GM21737 (cell line): ENCODE data around the gene LFNG.

Experiments used
- ATAC-seq: cut with Tn5 transposase; IDR thresholded peaks from one replicate; pipeline ENCODE4 v1.9.1; 2021; ENCODE audit warnings: mild to moderate bottlenecking, moderate library complexity; ENCODE audit not compliant: unreplicated experiment

Gene LFNG, protein sequence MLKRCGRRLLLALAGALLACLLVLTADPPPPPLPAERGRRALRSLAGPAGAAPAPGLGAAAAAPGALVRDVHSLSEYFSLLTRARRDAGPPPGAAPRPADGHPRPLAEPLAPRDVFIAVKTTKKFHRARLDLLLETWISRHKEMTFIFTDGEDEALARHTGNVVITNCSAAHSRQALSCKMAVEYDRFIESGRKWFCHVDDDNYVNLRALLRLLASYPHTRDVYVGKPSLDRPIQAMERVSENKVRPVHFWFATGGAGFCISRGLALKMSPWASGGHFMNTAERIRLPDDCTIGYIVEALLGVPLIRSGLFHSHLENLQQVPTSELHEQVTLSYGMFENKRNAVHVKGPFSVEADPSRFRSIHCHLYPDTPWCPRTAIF

GRCh38 chr7:2519119-2519930 lies at the start of gene LFNG:
Gene LFNG (plus strand): TSS chr7:2519774. CDS start chr7:2519862, 88 bp downstream.
- ATAC-seq, result peak; percentile 69

DNA sequence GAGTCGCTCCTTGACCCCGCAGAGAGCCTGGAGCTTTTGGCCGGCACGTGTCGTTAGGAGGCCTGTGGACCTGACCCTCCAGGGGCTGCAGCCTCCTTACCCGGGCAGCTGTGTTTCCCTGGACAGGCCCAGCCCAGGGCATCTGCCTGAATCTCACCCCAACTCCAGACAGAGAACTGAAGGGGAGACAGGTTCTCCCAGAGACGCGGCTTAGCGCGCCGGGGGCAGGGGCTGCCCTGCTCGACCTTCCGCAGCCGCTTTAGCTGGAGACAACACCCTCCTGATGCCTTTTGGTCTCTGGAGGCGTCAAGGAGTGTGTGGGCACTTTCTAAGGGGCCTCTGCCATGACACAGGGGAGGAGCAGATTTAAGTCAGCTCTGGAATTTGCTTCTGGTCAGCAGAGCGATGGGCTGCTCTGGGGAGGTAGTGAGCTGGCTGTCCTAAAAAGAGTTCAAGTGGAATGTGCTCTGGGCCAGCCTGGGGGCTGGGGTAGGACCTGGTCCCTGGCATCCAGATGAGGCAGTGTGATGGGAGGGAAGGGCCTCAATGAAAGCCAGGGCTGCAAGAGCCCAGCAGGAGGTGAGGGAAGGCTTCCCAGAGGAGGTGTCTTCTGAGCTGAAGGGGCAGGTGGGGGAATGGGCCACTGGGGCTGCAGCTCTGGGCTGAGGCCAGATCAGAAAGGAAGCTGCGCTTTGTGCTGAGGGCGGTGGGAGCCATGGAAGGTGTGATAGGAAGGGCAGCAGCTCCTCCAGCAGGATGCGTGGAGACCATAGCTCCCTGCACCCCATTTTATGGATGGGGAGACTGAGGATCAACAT lies 49.2 kb upstream of the LFNG start:
- ATAC-seq, result no peak

DNA sequence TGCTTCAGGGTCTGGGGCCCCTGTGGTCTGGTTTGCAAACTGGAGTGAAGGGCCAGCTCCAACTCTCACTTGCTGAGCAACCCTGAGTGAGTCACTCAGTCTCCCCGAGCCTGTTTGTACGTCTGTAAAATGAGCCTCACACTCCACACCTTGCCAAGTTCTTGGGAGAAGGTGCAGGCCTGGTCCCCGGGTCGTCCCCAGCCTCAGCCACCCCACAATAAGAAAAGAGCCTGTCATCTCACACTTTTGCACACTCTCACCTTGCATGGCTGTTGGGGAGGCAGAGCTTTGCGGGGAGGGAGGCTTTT lies 48.6 kb upstream of the LFNG start:
- no peak for ATAC-seq

DNA sequence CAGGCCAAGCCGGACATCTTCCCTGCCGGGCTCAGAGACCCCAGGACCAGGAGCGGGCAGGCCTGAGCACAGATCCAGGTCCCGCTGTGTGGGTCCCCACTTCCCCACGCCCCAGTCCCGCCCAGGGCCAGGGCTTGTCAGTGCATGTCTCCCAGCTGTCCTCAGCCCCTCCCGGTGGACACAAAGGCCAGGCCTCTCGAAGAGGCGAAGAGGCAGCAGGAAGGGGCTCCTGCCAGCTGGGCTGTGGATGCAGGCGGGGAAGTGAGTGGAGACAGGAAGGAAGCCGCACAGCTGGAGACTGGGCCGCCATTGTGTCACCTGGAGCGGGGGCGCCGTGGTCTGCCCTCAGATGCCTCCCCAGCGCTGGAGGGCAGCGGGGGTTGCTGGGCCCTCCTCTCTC lies 48.2 kb upstream of the LFNG start:
- ATAC-seq, result no peak

DNA sequence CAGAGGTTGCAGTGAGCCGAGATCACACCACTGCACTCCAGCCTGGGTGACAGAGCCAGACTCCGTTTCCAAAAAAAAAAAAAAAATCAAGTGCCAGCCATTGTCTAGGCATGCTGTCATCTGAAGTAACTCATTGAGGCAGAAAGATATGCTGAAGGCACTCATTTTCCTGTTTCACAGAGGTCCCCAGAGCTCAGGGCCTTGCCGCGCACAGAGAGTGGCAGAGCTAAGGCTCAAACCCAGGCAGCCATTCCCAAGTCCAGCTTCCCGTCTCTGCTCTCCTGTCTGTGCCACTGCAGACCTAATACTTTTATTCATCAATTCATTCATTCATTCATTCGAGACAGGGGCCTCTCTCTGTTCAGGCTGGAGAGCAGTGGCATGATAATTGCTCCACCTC lies 46.8 kb upstream of the LFNG start:
- ATAC-seq, result no peak

GRCh38 chr7:2473496-2474180 lies 45.9 kb upstream of the LFNG start:
- ATAC-seq, result no peak

- no peak for ATAC-seq
Measured at GRCh38 chr7:2474224-2474623, 45.4 kb upstream of the LFNG start.

- ATAC-seq, result no peak
Measured at GRCh38 chr7:2474813-2475677, 44.5 kb upstream of the LFNG start.

DNA sequence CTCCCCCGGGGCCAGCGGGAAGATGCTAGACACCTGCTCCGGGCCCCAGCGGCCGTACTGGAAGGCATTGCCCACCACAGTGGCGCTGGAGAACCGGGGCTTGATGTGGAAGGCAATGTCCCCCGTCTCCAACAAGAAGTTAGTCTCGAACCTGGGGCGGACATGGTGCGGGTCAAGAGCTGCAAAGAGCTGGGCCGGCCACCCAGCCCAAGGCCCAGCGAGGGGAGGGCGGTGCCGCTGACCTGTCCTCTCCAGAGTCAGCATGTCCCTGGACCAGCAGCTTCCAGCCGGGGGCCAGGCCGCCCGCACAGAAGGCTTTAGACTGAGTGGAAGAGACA lies 43.9 kb upstream of the LFNG start:
- no peak for ATAC-seq

GRCh38 chr7:2476298-2476697 lies 43.3 kb upstream of the LFNG start, which contains the start of gene GRIFIN:
Gene GRIFIN (minus strand): TSS chr7:2476398. CDS start chr7:2476383, 15 bp downstream.
- ATAC-seq, result no peak

- ATAC-seq, result no peak
Measured at GRCh38 chr7:2476776-2477446, 42.7 kb upstream of the LFNG start.

GRCh38 chr7:2477447-2478398 lies 41.9 kb upstream of the LFNG start:
- ATAC-seq, result no peak

- no peak for ATAC-seq
Measured at GRCh38 chr7:2478399-2478785, 41.2 kb upstream of the LFNG start.

DNA sequence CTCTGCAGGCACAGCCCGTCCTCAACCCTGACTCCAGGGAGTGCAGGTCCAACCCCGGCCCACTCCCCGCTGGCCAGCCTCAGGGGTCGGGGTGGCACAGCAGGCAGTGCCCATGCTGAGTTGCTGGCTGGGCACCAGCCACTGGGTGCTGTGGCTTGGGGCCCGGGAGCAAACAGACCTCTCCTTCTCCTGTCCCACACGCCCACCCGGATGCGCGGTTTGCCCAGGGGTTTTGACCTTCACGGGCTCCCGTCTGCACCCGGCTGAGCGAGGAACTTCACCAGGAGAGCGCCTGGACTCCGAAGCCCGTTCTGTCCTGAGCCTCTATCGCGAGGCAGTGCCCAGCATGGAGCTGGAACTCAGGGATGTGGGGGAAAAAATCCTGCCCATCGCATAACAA lies 40.8 kb upstream of the LFNG start:
- no peak for ATAC-seq

DNA sequence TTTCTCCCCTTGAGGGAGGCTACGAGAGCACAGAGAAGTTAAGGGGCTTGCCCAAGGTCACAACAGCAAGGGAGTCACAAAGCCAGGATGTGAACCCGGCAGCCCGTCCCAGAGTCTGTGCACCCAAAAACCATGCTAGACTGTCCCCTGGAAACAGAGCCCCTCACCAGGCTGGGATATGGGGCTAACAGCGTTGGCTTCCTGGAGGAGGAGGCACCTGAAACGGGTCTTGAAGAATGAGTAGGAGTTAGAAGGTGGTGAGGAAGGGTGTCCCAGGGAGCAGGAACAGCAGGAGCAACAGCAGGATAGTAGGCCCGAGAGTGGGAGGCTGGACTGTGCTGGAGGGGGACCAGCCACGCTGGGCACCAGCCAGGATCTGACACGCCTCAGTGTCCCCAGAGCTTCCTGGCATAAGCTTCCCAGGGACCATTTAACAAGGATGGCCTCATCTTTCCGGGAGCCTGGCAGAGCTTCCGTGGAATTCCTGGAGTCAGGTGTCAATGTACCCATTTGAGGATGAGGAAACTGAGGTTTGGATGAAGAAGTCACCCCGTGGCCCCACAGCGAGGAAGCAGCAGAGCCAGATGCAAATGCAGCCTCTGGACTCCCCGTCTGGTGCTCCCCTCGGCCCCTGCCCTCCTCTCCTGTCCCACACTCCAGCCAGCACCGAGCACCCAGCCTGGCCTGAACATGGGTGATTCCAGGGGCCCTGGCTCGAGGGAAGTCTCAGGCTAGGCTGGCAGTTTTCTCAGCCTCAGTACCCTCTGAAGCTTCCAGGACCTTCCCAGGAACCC lies 40.1 kb upstream of the LFNG start:
- ATAC-seq, result no peak

DNA sequence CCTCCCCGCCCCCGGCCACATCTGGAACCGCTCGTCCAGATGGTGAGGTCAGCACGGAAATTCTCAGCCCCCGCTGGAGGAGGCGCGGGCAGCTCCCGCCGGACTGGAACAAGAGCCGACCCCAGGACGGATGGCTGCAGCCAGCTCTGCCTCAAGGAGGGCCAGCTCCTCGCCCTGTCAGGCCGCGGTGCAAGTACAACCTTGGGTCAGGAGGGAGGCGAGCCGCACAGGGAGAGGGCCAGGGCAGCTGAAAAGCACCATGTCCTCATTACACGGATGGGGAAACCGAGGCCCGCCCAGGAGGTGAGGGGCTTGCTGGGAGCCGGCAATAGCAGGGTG lies 39.5 kb upstream of the LFNG start:
- no peak for ATAC-seq

DNA sequence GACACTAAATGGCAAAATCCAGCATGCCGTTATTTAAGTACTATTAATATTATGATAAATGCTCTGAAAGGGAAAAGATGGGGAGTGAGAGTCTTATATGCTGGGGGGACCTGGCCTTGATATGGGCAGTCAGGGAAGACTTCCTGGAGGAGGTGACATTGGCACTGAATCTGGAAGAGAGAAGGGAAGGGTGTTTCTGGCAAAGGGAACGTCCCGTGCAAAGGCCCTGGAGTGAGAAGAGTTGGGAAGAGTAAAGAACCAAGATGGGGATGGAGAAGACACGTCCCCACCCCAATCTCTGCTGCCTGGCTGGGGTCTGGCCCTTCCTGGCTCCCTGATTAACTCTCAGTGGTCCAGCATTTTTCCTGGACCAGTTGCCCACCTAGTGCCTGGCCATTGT lies 38.4 kb upstream of the LFNG start:
- no peak for ATAC-seq
